GM18502 (cell line): ENCODE results near the gene RGPD6.
"Not testable (repeated sequence)": the region's sequence is repeated elsewhere in the genome, so short reads cannot be mapped to it uniquely, and the experiment has no call there.

Experiments
- ATAC-seq: cut with Tn5 transposase; IDR thresholded peaks from one replicate; pipeline ENCODE4 v1.9.1; 2021; ENCODE audit warnings: mild to moderate bottlenecking; ENCODE audit not compliant: unreplicated experiment, poor library complexity

RGPD6 gene

GRCh38 chr2:110576763-110577416, at the start of gene RGPD6:
Gene RGPD6, minus strand, starts transcription at chr2:110577222. Its CDS starts 198 bp downstream, at chr2:110577024.
- ATAC-seq: peak; percentile 98

GRCh38 chr2:110619326-110619939, 42.4 kb upstream of the RGPD6 start:
- not testable (repeated sequence) for ATAC-seq

GRCh38 chr2:110613927-110614326, 36.9 kb upstream of the RGPD6 start:
- ATAC-seq: not testable (repeated sequence)

GRCh38 chr2:110610613-110611250, 33.7 kb upstream of the RGPD6 start:
- peak; percentile 31 for ATAC-seq

- peak; percentile 49 for ATAC-seq
Measured at GRCh38 chr2:110609843-110610612, 33.0 kb upstream of the RGPD6 start.

GRCh38 chr2:110608788-110609502, 31.9 kb upstream of the RGPD6 start:
- peak; percentile 36 for ATAC-seq

GRCh38 chr2:110605057-110605456, 28.0 kb upstream of the RGPD6 start:
- ATAC-seq: not testable (repeated sequence)

GRCh38 chr2:110603917-110604591, 27.0 kb upstream of the RGPD6 start:
- not testable (repeated sequence) for ATAC-seq

- ATAC-seq: not testable (repeated sequence)
Measured at GRCh38 chr2:110602139-110602538, 25.1 kb upstream of the RGPD6 start.

- not testable (repeated sequence) for ATAC-seq
Measured at GRCh38 chr2:110591973-110592372, 15.0 kb upstream of the RGPD6 start.

- ATAC-seq: not testable (repeated sequence)
Measured at GRCh38 chr2:110589677-110590330, 12.8 kb upstream of the RGPD6 start.

GRCh38 chr2:110588520-110588919, 11.5 kb upstream of the RGPD6 start:
- not testable (repeated sequence) for ATAC-seq

- not testable (repeated sequence) for ATAC-seq
Measured at GRCh38 chr2:110579216-110579965, 2.4 kb upstream of the RGPD6 start.

- peak; percentile 68 for ATAC-seq
Measured at GRCh38 chr2:110578429-110578828, 1.4 kb upstream of the RGPD6 start.

GRCh38 chr2:110499755-110500377, 77.2 kb downstream of the RGPD6 start:
- peak; percentile 84 for ATAC-seq

- not testable (repeated sequence) for ATAC-seq
Measured at GRCh38 chr2:110496027-110496426, 81.0 kb downstream of the RGPD6 start.

GRCh38 chr2:110494488-110494887, 82.5 kb downstream of the RGPD6 start:
- not testable (repeated sequence) for ATAC-seq

GRCh38 chr2:110488991-110489390, 88.0 kb downstream of the RGPD6 start:
- not testable (repeated sequence) for ATAC-seq
